Hepatocyte (in vitro differentiated cells): ENCODE results near the gene CDH4. TPM values are rescaled to one million over a fixed set of nuclear protein-coding genes. Genes with fewer than 3 reads are reported as not detected.

ENCODE experiments used
- DNase-seq: peaks from one replicate; pipeline ENCODE4 v3.0.0-alpha.2; 2016; ENCODE audit warnings: low spot score
- H2AFZ ChIP-seq: fragments of 200-600 bp; sonication (generic); 2 replicates; pipeline ENCODE4 v1.6.0; 2016; ENCODE audit warnings: antibody characterized with exemption, mild to moderate bottlenecking
- H3K27ac ChIP-seq: fragments of 200-600 bp; sonication (generic); 2 replicates; pipeline ENCODE4 v1.5.1; 2016; ENCODE audit warnings: mild to moderate bottlenecking
- H3K27me3 ChIP-seq: fragments of 200-600 bp; sonication (generic); 2 replicates; pipeline ENCODE4 v1.6.1; 2016
- H3K36me3 ChIP-seq: fragments of 200-600 bp; sonication (generic); replicated peaks from 2 replicates; pipeline ENCODE4 v1.5.1; 2016; ENCODE audit warnings: low read depth; ENCODE audit not compliant: insufficient read depth
- H3K4me1 ChIP-seq: fragments of 200-600 bp; sonication (generic); 2 replicates; pipeline ENCODE4 v1.5.1; 2016; ENCODE audit warnings: mild to moderate bottlenecking, moderate library complexity; ENCODE audit not compliant: insufficient read depth
- H3K4me2 ChIP-seq: fragments of 200-600 bp; sonication (generic); 2 replicates; pipeline ENCODE4 v1.6.0; 2016
- H3K4me3 ChIP-seq: fragments of 200-600 bp; sonication (generic); 2 replicates; pipeline ENCODE4 v1.5.1; 2016; ENCODE audit warnings: mild to moderate bottlenecking
- H3K79me2 ChIP-seq: fragments of 200-600 bp; sonication (generic); 2 replicates; pipeline ENCODE4 v1.6.0; 2017; ENCODE audit warnings: mild to moderate bottlenecking
- H3K9me2 ChIP-seq: fragments of 200-600 bp; sonication (generic); replicated peaks from 2 replicates; pipeline ENCODE4 v1.6.0; 2017; ENCODE audit warnings: mild to moderate bottlenecking; ENCODE audit not compliant: insufficient read depth
- H3K9me3 ChIP-seq: fragments of 200-600 bp; sonication (generic); 2 replicates; pipeline ENCODE4 v1.5.1; 2016; ENCODE audit warnings: low read depth, mild to moderate bottlenecking
- H4K20me1 ChIP-seq: fragments of 200-600 bp; sonication (generic); 2 replicates; pipeline ENCODE4 v1.6.0; 2016; ENCODE audit warnings: mild to moderate bottlenecking; ENCODE audit not compliant: insufficient read depth, poor library complexity, severe bottlenecking
- EZH2 ChIP-seq: fragments of 200-600 bp; sonication (generic); IDR thresholded peaks from 2 replicates; pipeline ENCODE4 v1.6.1; 2016; ENCODE audit warnings: antibody characterized with exemption, mild to moderate bottlenecking, borderline replicate concordance
- EZH2phosphoT487 ChIP-seq: fragments of 200-600 bp; sonication (generic); IDR thresholded peaks from one replicate; pipeline ENCODE4 v1.6.1; 2018; ENCODE audit warnings: antibody characterized with exemption, mild to moderate bottlenecking, low read depth, moderate library complexity; ENCODE audit not compliant: unreplicated experiment, severe bottlenecking
- WGBS: methylation state at CpG from one replicate; pipeline ENCODE4 v1.1.6; 2016; ENCODE audit warnings: low lambda C conversion rate; ENCODE audit errors: missing lambda C conversion rate; 5-methylcytosine and 5-hydroxymethylcytosine counted together
- polyA plus RNA-seq: library from polyadenylated mRNA; unstranded; fragments of >200 nt; fragmentation: Nextera tagmentation; extraction: Ambion mirVana; gene quantifications from 2 replicates; pipeline ENCODE4 v1.2.1, GENCODE V29; 2016
- total RNA-seq: library from RNA; depleted of rRNA; stranded (reverse); fragments of >200 nt; gene quantifications from 2 replicates; pipeline ENCODE4 v1.2.3, GENCODE V29; 2014
- TF ChIP-seq, protein P1 (sequence below): fragments of 200-600 bp; sonication (generic); IDR thresholded peaks from 2 replicates; pipeline ENCODE4 v1.5.1; 2016; ENCODE audit warnings: antibody characterized with exemption, mild to moderate bottlenecking; ENCODE audit not compliant: poor library complexity

CDH4 gene
- total and polyA plus RNA-seq, 2 experiments from 2014 or later = 0.53 to 0.73 TPM

- TF ChIP-seq EZH2phosphoT487 (no peak), EZH2 (no peak)
- TF ChIP-seq, protein P1, sequence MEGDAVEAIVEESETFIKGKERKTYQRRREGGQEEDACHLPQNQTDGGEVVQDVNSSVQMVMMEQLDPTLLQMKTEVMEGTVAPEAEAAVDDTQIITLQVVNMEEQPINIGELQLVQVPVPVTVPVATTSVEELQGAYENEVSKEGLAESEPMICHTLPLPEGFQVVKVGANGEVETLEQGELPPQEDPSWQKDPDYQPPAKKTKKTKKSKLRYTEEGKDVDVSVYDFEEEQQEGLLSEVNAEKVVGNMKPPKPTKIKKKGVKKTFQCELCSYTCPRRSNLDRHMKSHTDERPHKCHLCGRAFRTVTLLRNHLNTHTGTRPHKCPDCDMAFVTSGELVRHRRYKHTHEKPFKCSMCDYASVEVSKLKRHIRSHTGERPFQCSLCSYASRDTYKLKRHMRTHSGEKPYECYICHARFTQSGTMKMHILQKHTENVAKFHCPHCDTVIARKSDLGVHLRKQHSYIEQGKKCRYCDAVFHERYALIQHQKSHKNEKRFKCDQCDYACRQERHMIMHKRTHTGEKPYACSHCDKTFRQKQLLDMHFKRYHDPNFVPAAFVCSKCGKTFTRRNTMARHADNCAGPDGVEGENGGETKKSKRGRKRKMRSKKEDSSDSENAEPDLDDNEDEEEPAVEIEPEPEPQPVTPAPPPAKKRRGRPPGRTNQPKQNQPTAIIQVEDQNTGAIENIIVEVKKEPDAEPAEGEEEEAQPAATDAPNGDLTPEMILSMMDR = no peak
- WGBS = 84% methylated on average over 18 of the region's 18 CpGs
- Histone ChIP-seq H3K79me2 (no peaks in the 10 kb centered on the region), H3K4me3 (no peak overlapping the region), H4K20me1 (no peaks in the 10 kb centered on the region), H2AFZ (no peak overlapping the region), H3K4me1 (no peaks in the 10 kb centered on the region), H3K27ac (no peak overlapping the region), H3K36me3 (no peaks in the 10 kb centered on the region), H3K9me3 (no peaks in the 10 kb centered on the region), H3K9me2 (no peaks in the 10 kb centered on the region), H3K27me3 (no peaks in the 10 kb centered on the region), H3K4me2 (no peak overlapping the region)
- no peak for DNase-seq
Observed at GRCh38 chr20:61841551-61841950, 589.5 kb downstream of the CDH4 start.

GRCh38 chr20:61841966-61842365 is 589.9 kb downstream of the CDH4 start:
- H3K79me2 ChIP-seq = no peaks in the 10 kb centered on the region
- no peaks in the 10 kb centered on the region for H3K9me2 ChIP-seq
- 69% methylated on average over 9 of the region's 9 CpGs for WGBS

DNA sequence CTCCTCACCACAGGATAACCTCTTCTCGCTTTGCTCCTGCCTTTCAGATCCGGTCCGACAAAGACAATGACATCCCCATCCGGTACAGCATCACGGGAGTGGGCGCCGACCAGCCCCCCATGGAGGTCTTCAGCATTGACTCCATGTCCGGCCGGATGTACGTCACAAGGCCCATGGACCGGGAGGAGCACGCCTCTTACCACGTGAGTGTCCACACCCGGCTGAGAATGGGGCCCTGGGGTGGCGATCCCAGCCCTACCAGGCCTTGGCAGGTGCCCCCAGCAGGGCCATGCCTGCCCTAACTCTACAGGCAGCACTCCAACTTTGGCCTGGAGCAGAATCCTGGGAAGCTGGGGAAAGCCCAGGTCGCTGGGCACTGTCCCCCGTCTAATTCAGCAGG is 592.6 kb downstream of the CDH4 start:
- 95% methylated on average over 17 of the region's 17 CpGs for WGBS

More at GRCh38 chr20:61841966-61842365, 589.9 kb downstream of the CDH4 start:
- H3K36me3 ChIP-seq = no peaks in the 10 kb centered on the region
- no peaks in the 10 kb centered on the region for H3K4me1 ChIP-seq
- no peaks in the 10 kb centered on the region for H3K27me3 ChIP-seq
- no peak overlapping the region for H2AFZ ChIP-seq
- DNase-seq = no peak
- TF ChIP-seq EZH2phosphoT487 = no peak
- no peak for TF ChIP-seq EZH2
- TF ChIP-seq, protein P1 = no peak
- no peak overlapping the region for H3K27ac ChIP-seq
- no peaks in the 10 kb centered on the region for H3K9me3 ChIP-seq
- no peaks in the 10 kb centered on the region for H4K20me1 ChIP-seq
- H3K4me3 ChIP-seq = no peak overlapping the region
- no peak overlapping the region for H3K4me2 ChIP-seq

More for the DNA sequence above, 592.6 kb downstream of the CDH4 start:
- Histone ChIP-seq H3K36me3 (no peaks in the 10 kb centered on the region), H3K4me3 (no peak overlapping the region), H3K9me3 (no peaks in the 10 kb centered on the region), H3K27ac (no peak overlapping the region), H3K4me1 (no peaks in the 10 kb centered on the region), H3K79me2 (no peaks in the 10 kb centered on the region), H3K27me3 (no peaks in the 10 kb centered on the region), H3K9me2 (no peaks in the 10 kb centered on the region), H2AFZ (no peak overlapping the region), H4K20me1 (no peaks in the 10 kb centered on the region), H3K4me2 (no peak overlapping the region)
- no peak for DNase-seq
- TF ChIP-seq EZH2 (no peak), EZH2phosphoT487 (no peak)
- TF ChIP-seq, protein P1 = no peak
